OCI-LY3 (cell line): Measurements from ENCODE around the gene SLC4A8.

ENCODE experiments used
- CTCF ChIP-seq: fragments of 200-600, 300-600 bp; sonication (generic); IDR thresholded peaks from 2 replicates; pipeline ENCODE4 v1.5.1; 2014; ENCODE audit warnings: antibody characterized with exemption, low read length, low read depth
- EZH2phosphoT487 ChIP-seq: fragments of 200-600 bp; shearing (Covaris generic); IDR thresholded peaks from 2 replicates; pipeline ENCODE4 v1.6.1; 2018; ENCODE audit warnings: antibody characterized with exemption, mixed run types, low read depth

GRCh38 chr12:51409846-51410245 is 14.8 kb upstream of the SLC4A8 start:
- no peak for TF ChIP-seq CTCF
- no peak for TF ChIP-seq EZH2phosphoT487
